IPS-18c (cell line): ENCODE results near the gene RRAS.
"Not testable (repeated sequence)": the region's sequence is repeated elsewhere in the genome, so short reads cannot be mapped to it uniquely, and the experiment has no call there.

Source experiments
- H3K4me3 ChIP-seq: 2 replicates; pipeline ENCODE4 v1.7.0; 2013; ENCODE audit warnings: low read depth, mild to moderate bottlenecking, low read length, moderate library complexity; ENCODE audit not compliant: insufficient read depth
- H3K9me3 ChIP-seq: one replicate; pipeline ENCODE4 v1.6.1; 2013; ENCODE audit warnings: mild to moderate bottlenecking, low read length, moderate library complexity; ENCODE audit not compliant: control insufficient read depth, insufficient read depth

Gene RRAS

DNA sequence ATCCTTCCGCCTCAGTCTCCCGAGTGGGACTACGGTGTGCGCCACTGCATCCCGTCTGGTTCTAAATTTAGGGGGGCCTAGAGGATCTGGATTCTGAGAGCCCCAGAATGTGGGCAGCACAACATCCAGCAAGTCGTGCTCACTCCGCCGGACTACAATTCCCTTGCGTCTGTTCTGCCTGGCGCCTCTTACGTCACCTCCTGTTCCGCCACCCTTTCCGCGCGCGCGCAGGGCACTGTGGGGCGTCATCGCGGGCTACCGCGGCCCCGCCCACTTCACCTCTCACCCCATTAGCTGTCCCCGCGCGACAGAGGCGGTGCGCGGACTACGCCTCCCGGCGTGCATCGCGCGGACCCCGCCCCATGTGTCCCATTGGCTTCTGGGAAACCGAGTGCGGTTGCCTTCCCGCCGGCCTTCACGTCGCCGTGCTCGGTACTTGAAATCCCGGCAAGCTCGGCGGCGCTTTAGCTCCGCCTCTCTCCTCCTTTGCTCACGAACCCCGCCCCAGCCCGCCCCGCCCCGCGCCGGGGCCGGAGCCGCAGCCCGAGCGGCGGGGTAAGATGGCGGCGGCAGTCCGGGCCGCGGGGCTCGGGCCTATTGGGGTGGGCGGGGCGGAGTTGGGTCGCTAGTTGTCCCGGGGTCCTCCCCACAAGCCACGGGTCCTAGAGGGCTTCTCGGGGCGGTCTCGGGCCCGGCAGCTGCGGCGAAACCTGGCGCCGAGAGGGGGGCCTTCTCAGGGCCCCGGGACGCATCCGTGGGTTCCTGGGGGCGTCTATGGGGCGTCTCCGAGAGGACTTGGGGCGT is 1.9 kb upstream of the RRAS start, which contains the start of gene SCAF1:
SCAF1 (plus strand) TSS at position 522 of the 804 bp plus-strand sequence. CDS start 2,818 bp downstream, outside the sequence.
- H3K4me3 ChIP-seq = peak within 1 kb of the TSS; percentile 98
- no peaks in the 10 kb centered on the region for H3K9me3 ChIP-seq

DNA sequence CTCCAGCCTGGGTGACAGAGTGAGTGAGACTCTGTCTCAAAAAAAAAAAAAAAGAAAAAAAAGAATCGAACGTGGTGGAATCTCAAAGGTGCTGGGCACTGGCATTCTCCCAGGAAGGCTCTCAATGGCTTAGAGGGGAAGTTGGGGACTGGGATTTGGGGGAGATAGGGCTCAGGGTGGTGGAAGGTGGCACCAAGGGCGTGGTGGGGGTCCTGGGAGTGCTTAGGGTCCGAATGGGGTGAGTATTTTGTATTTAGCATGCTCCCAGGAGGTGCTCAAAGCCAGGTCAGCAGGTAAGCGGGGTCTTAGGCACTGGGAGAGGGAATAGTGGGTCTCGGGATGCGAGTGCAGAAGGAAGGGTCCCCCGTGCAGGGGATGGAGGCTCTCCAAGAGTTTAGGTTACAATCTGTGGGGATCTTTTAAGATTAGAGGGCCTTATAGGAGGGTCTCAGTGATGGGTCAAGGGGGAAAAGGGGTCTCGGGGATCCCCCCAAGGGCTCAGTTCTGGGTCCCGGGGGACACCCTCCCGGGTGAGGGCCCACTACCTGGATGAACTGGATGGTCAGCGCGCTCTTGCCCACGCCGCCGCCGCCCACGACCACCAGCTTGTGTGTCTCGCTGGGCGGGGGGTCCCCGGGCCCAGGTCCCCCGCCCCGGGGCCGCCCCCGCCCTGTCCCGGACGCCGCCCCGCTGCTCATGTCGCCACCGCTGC is 386 bp downstream of the RRAS start:
- H3K9me3 ChIP-seq = no peaks in the 10 kb centered on the region
- peak overlapping the region; percentile 44 for H3K4me3 ChIP-seq

DNA sequence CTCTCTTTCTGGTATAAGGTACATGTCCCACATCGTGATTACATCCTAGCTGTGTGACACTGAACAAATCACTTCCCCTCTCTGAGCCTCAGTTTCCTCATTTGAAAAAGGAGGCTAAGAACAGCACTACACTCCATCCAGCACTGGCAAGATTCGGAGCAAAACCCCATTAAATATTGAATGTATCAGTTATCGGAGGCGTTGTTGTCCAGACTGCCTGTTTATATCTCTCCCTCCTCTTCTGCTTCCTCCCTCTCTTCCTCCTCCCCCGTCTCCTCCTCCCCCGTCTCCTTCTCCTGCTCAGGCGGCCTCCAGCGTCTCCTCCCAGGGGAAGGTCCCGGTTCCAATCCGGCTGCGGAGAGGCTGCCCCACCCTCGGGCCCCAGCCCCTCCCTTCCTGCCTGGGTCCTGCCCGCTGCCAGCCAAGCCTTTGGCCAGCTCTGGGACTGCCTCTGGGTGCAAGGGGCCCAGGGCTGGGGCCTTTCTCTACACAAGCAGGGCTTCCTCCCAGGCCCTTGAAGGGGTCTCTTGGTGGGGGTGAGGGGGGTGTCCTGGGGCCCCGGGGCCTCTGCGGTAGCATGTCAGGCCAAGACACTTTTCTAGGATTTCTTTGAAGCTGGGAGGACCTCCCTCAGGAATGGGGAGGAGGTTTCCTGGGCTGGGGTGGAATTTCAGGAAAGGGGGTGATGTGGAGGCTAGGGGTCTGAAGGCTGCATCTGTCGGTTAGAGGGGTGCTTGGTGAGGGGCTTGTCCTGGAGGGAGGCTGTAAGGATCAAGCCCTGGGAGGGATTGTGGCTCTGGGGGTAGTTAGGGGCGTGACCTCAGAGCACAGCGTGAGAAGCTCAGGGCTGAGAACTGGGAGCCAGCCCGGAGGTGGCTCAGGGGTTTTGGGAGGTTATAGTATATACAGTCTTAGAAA is 1.9 kb downstream of the RRAS start:
- Histone ChIP-seq H3K4me3 (peak overlapping the region; percentile 36), H3K9me3 (no peaks in the 10 kb centered on the region)

DNA sequence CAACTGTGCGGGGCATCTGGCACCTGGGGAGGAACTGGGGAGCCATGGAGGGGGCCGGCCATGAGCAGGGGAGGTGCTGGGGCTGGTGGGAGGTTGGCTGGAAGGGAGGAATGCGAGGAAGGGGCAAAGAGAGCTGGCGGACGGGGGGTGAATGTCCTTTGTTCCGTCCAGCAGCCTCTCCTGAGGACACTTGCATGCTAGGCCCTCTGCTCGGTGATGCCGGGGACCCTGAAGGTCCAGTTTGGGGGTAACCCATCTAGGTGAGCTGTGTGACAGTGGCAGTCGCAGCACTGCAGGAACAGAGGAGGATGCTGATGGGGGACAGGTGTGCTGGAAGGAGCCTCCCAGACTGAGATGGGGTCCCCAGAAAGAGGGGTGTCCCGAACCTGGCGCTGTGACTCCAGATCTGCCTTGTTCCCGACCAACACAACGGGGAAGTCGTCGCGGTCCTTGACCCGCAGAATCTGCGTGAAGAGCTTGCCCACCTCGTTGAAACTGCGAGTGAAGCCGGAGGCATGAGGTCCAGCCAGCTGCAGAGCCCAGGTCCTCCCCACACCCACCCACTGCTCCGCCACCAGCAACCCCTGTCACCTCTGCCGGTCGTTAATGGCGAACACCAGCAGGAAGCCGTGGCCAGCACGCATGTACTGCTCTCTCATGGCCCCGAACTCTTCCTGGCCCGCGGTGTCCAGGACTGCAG is 3.6 kb downstream of the RRAS start:
- H3K9me3 ChIP-seq = no peaks in the 10 kb centered on the region
- H3K4me3 ChIP-seq = no peak overlapping the region

DNA sequence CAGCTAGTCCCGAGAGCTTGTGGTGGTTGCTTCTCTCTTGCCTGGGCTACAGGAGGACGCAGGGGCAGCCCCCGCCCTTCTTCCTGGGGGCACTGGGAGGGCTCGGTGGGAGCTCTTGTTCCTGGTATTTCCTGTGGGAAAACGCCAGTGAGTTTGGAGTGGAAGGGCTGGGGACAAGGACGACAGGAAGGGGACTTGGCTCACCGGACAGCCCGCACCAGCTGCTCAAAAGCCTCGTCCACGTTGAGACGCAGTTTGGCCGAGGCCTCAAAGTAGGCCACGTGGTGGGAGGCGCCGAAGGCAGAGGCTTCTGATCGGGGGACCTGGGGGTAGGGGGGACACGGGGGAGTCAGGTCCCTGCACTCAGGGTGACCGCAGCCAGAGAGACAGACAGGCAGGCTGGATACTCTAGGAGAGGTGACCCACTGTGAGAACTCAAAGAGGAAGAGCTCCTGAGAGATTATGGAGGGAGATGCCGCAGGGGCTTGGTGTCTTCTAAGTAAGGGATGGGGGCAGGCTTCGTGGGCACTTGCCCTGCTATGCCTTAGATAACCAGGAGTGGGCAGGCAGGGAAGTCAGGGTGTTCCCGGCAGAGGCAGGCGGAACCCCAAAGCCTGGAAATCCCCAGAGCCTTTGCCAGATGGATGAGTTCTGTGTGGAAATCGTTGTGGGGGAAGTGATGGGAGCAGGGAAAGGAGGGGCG is 4.3 kb downstream of the RRAS start:
- Histone ChIP-seq H3K9me3 (no peaks in the 10 kb centered on the region), H3K4me3 (no peak overlapping the region)

DNA sequence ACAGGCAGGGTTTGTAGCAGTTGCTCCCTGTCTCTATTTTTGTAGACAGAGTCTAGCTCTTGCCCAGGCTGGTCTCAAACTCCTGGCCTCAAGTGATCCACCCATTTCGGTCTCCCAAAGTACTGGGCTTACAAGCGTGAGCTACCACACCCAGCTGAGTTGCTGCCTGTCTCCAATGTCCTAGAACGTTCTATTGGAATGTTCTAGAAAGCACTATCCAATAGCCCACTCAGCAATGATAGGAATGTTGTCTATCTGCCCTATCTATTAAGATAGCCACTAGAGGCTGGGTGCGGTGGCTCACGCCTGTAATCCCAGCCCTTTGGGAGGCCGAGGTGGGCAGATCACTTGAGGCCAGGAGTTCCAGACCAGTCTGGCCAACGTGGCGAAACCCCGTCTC is 6.7 kb downstream of the RRAS start:
- H3K4me3 ChIP-seq, H3K9me3 ChIP-seq: not testable (repeated sequence)

DNA sequence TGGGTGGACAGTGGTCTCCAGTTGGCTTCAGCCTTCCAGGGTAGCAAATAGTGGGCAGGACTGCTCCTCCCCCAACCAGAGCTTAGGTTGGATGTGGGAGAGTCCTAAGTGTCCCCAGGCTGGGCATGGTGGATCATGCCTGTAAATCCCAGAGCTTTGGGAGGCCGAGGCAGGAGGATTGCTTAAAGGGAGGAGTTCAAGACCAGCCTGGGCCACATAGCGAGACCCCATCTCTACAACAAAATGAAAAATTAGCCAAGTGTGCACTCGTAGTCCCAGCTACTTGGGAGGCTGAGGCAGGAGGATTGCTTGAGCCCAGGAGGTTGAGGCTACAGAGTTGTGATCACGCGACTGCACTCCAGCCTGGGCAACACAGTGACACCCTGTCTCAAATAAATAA is 7.4 kb downstream of the RRAS start:
- Histone ChIP-seq H3K9me3 (no peaks in the 10 kb centered on the region), H3K4me3 (no peak overlapping the region)

DNA sequence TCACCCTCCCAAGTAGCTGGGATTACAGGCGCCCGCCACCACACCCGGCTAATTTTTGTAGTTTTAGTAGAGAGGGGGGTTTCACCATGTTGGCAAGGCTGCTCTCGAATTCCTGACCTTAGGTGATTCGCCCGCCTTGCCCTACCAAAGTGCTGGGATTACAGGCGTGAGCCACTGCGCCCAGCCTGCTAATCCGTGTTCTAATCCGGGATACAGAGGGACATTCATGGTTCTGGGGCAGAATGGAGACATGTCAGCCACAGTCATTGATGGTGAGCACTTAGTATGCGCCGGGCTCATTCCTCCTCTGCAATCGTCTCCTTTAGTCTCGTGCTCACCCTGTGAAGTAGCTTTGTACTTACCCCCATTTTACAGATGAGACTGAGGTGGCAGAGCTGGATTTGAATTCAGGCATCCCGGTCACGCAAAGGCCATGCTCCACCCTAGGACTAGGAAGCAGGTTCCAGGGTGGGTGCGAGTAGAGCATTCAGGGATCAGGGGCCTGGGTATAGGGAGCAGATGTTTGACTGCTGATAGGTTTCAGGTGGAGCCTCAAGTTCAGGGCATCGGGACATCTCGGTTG is 8.2 kb downstream of the RRAS start:
- Histone ChIP-seq H3K4me3 (no peak overlapping the region), H3K9me3 (no peaks in the 10 kb centered on the region)

DNA sequence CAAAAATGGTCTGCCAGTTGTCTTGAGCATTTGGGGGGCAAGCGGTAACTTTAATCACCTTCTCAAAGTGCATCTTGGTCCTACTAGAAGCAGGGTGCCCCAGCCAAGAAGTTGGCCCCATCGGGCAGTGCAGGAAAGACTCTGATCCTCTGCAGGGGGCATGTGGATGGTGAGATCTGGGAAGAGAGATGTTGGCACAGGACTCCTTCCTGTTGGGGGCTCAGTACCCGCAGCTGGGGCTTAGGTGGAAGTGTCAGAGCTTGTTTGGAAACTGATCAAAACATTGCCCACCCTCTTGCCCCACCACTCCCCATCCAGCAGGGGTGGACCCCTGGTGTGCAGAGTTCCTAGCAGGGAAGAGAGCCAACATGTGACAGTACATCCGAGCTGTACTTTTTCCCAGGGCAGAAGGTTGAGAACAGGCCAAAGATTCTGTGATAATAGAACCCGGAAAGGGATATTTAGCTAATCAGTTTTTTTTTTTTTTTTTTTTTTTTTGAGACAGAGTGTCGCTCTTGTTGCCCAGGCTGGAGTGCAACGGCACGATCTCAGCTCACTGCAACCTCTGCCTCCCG is 8.8 kb downstream of the RRAS start:
- no peaks in the 10 kb centered on the region for H3K9me3 ChIP-seq
- H3K4me3 ChIP-seq = no peak overlapping the region

DNA sequence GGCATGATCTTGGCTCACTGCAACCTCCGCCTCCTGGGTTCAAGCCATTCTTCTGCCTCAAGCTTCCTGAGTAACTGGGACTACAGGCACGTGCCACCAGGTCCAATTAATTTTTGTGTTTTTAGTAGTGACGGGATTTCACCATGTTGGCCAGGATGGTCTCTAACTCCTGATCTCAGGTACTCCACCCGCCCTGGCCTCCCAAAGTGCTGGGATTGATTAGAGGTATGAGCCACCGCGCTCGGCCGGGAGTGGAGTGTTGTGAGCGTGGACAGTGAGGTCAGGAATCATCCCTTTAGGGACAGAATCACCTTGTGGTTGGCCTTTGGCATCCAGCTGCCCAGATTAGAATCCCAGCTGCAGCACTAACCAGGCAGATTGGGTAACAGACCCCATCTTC is 10.3 kb downstream of the RRAS start:
- Histone ChIP-seq H3K9me3 (no peaks in the 10 kb centered on the region), H3K4me3 (no peak overlapping the region)

DNA sequence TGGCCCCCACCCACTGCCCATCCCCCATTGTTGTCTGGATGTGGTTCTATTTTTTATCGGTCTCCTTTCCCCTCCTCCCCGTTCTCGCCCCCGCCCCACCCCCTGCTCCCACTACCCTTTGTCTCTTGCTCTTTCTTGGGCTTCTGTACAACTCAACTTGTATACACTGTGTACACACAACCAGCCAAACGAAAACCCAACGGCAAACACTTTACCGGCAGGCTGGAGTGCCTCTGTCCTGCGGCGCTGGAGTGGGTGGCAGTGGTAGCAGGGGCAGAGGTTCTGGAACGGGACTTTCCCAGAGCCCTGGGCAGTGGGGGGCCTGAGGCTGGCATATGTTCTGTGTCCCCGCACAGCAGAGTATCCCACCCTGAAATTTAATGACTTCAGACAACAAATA is 13.7 kb downstream of the RRAS start:
- no peak overlapping the region for H3K4me3 ChIP-seq

DNA sequence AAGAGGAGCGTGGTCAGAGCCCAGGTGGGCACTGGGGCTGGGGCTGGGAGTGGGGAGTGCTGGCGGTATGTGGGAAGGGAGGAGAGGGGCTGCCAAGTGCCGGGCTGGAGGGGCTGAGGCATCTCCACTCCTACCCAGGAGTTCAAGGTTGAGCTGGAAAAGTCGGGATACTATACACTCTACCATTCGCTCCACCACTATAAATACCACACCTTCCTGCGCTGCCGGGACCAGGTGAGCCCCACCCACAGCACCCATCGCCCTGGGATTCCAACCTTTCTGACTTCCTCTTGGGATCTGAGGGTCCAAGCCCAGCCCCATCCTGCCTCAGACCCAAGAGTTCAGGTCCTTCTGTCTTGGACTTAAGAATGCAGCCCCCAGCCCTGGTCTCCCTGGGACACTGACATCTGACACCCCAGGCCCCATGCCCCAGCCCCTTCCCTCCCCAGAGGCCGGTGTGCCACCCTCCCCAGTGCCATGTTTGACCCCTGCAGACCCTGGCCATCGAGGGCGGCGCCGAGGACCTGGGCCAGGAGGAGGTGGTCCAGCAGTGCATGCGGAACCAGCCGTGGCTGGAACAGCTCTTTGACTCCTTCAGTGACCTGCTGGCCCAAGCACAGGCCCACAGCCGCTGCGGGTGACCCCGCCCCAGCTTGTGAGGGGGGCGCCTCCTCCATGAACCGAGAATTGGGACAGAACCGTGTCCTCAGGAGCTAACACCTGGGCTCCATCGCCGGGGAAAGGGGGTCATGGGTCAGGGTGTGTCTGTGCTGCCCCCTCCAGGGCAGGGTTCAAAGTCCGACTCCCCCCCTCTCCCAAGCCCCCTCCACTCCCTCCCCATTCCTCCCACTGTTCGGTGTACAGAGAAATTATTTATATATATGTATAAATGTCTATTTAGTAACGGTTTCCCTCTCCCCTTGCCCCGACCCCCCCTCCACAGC is 14.7 kb downstream of the RRAS start:
- H3K9me3 ChIP-seq = no peaks in the 10 kb centered on the region

More for the DNA sequence above, 13.7 kb downstream of the RRAS start:
- H3K9me3 ChIP-seq = no peaks in the 10 kb centered on the region

DNA sequence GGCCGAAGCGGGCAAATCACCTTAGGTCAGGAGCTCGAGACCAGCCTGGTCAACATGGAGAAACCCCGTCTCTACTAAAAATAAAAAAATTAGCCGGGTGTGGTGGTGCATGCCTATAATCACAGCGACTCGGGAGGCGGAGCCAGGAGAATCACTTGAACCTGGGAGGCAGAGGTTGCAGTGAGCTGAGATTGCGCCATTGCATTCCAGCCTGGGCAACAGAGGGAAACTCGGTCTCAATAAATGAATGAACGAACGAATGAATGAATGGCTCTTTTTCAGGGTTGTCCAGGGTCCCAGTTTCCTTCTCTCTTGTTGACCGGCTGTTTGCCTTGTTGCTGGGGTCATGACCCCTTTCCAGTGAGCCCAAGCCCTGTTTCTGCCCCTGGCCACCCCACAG is 22.1 kb downstream of the RRAS start:
- not testable (repeated sequence) for H3K4me3 ChIP-seq

More for the DNA sequence above, 14.7 kb downstream of the RRAS start:
- H3K4me3 ChIP-seq = no peak overlapping the region

DNA sequence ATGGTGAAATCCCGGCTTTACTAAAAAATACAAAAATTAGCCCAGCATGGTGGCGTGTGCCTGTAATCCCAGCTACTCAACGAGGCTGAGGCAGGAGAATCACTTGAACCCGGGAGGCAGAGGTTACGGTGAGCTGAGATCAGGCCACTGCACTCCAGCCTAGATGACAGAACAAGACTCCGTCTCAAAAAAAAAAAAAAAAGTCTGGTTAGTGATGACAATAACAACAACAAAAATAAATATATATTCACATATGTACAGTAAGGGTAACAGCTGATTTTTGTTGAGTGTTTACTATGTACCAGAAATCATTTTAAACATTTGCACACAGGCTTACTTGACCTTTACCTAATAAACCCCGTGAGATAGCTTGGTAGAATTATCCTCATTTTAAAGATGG is 23.0 kb downstream of the RRAS start:
- H3K9me3 ChIP-seq = no peaks in the 10 kb centered on the region
- no peak overlapping the region for H3K4me3 ChIP-seq

More for the DNA sequence above, 22.1 kb downstream of the RRAS start:
- H3K9me3 ChIP-seq = not testable (repeated sequence)

DNA sequence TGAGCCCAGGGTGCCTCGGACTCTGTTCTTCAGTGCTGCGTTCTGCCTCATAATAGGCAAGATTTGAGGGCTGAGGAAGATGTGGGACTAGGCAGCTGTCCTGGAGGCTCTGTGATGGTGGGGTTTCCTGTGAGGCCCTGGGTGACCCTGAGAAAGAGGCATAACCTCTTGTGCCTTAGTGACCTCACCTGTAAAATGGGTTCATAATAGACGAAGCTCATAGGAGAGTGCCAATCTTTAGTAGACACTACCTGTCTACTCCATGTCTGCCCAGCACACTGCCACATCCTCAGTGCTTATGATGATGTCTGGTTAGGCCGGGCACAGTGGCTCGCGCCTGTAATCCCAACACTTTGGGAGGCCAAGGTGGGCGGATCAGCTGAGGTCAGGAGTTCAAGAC is 23.4 kb downstream of the RRAS start:
- Histone ChIP-seq H3K9me3 (no peaks in the 10 kb centered on the region), H3K4me3 (no peak overlapping the region)
